ENCODE data around the gene SUN2. TPM values are rescaled to one million over a fixed set of nuclear protein-coding genes. Genes with fewer than 3 reads are reported as not detected.

Gene SUN2
- total and polyA plus RNA-seq, 2 of the 8 experiments (the other 6 are each of a cell fraction or from before 2014, with no cell fraction given) = 5.1 to 10.5 TPM

DNA sequence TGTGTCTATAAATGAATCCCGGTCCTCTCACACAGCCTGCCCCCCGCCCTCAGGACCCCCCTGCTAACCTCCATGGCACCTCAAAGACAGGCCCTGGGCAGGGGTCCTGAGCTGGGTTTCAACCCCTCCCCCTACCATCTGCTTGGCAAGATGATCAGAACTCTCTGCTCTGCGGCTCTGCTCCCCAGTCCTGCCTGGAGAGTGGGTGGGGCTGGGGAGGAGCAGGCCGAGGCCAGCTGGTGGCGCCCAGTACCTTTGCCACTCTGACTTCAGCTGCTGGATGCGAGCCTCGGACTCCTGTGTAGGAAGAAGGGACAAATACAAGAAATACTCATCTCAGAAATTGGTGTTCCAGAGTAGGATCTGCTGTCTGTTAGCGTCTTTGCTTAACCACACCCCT is 15.0 kb downstream of the SUN2 start:
- H2BK20ac ChIP-seq (ENCODE audit: low read length) = no peak overlapping the region
- ChIA-PET CTCF (ENCODE audit: partially characterized antibody) (interaction anchor here (4.3 to 11.1 kb wide), 3 partner anchors 8 to 27 kb away, joined by 28 to 95 read pairs (median 29); no protein-coding TSS in a partner anchor), POLR2A (ENCODE audit: partially characterized antibody) (interaction anchor here (1.6 to 13.2 kb wide), 5 partner anchors 8 to 20 kb away, joined by 5 to 112 read pairs (median 12); partner anchors contain the start of gene SUN2)
- H4K91ac ChIP-seq (replicated peaks; ENCODE audit: insufficient read length, low read length) = no peak overlapping the region
- H3K9me3 ChIP-seq (ENCODE audit: insufficient read depth in 2 of 2, low read depth in 1 of 2, low read length in 1 of 2) = no peaks in the 10 kb centered on the region
- no peak overlapping the region for H3K9ac ChIP-seq (replicated peaks in 1 of 4; ENCODE audit: extremely low read depth in 1 of 4, low read depth in 3 of 4, low read length in 3 of 4)
- H3K4me2 ChIP-seq (ENCODE audit: insufficient read depth in 1 of 2, low read depth in 2 of 2, low read length in 2 of 2) = no peak overlapping the region
- H3K4me1 ChIP-seq (replicated peaks in 1 of 4; ENCODE audit: control insufficient read depth in 3 of 4, insufficient read depth in 4 of 4, low read length in 3 of 4) = no peaks in the 10 kb centered on the region
- H3K27me3 ChIP-seq (replicated peaks in 1 of 4; ENCODE audit: control insufficient read depth in 3 of 4, extremely low read depth in 1 of 4, insufficient read depth in 3 of 4, low read length in 3 of 4) = no peaks in the 10 kb centered on the region
- H3K18ac ChIP-seq (ENCODE audit: extremely low read depth, low read length) = no peak overlapping the region
- H2AK5ac ChIP-seq (ENCODE audit: low read depth, low read length) = no peak overlapping the region
- H2BK120ac ChIP-seq (replicated peaks; ENCODE audit: low read depth, low read length) = no peak overlapping the region
- H2BK15ac ChIP-seq (ENCODE audit: low read length) = no peak overlapping the region
- no peak overlapping the region for H2BK12ac ChIP-seq (ENCODE audit: low read depth, low read length)
- H2BK5ac ChIP-seq (ENCODE audit: low read depth, low read length) = no peak overlapping the region
- H3K23ac ChIP-seq (ENCODE audit: insufficient read length) = no peak overlapping the region
- TF ChIP-seq PHF8 (conservative IDR thresholded peaks at IDR 0.05; ENCODE audit: low read depth, low read length) (no peak), RNF2 (IDR thresholded peaks at IDR 0.05; ENCODE audit: borderline replicate concordance, low read depth, low read length, missing control alignments, poor library complexity, severe bottlenecking) (no peak), NRF1 (IDR thresholded peaks at IDR 0.05; ENCODE audit: low read depth, low read length) (no peak), GABPA (IDR thresholded peaks at IDR 0.05; ENCODE audit: borderline replicate concordance, insufficient read depth, low read length) (no peak), YY1 (IDR thresholded peaks at IDR 0.05; ENCODE audit: low read depth, low read length) (no peak), RAD21 (IDR thresholded peaks at IDR 0.05 in 1 of 2, conservative IDR thresholded peaks at IDR 0.05 in 1 of 2; ENCODE audit: low read depth in 2 of 2, low read length in 2 of 2) (peak; percentile 30 to 45), BACH1 (IDR thresholded peaks at IDR 0.05; ENCODE audit: low read length) (no peak), CTCF (IDR thresholded peaks at IDR 0.05; ENCODE audit: control extremely low read depth in 1 of 3, insufficient read depth in 1 of 3, low read depth in 1 of 3, low read length in 3 of 3) (peak; percentile 5 to 33 (median 21); a peak in 3 of 4 replicates)
- H3K79me1 ChIP-seq (ENCODE audit: low read depth, low read length) = no peaks in the 10 kb centered on the region
- no peak overlapping the region for H3K56ac ChIP-seq (replicated peaks; ENCODE audit: insufficient read length, low read depth, low read length)
- 80% methylated on average over 8 of the region's 8 CpGs; no CpG with 5 or more reads in 1 of the 2 experiments for WGBS, 2 experiments (ENCODE audit: extremely low coverage in 1 of 2, insufficient coverage in 1 of 2, insufficient read length in 1 of 2, insufficient replicate concordance in 2 of 2, low coverage in 1 of 2, low lambda C conversion rate in 2 of 2, missing lambda C conversion rate in 1 of 2)
- no peak overlapping the region for H3K14ac ChIP-seq (ENCODE audit: insufficient read length)
- no peaks in the 10 kb centered on the region for H3K23me2 ChIP-seq (ENCODE audit: low read depth, low read length)
- H4K8ac ChIP-seq (ENCODE audit: extremely low read depth, insufficient read depth, low read length) = no peak overlapping the region
- peaks cover 0 to 7% of the 10 kb centered on the region in 2 experiments for H4K20me1 ChIP-seq (replicated peaks in 1 of 2; ENCODE audit: control insufficient read depth in 1 of 2, insufficient read depth in 2 of 2, low read length in 2 of 2)
- DNase-seq (ENCODE audit: low read depth in 1 of 2, low spot score in 2 of 2) = no peak
- no peak overlapping the region for H3K4me3 ChIP-seq (ENCODE audit: extremely low read depth in 1 of 4, insufficient read depth in 2 of 4, low read depth in 3 of 4, low read length in 4 of 4)
- no peak overlapping the region for H2AFZ ChIP-seq (ENCODE audit: low read length)
- H4K5ac ChIP-seq (ENCODE audit: insufficient read length, low read depth, low read length) = no peak overlapping the region
- H3K4ac ChIP-seq (replicated peaks; ENCODE audit: insufficient read length, low read depth, low read length) = no peak overlapping the region
- no peak for FAIRE-seq
- H3K79me2 ChIP-seq (ENCODE audit: control insufficient read depth in 1 of 2, insufficient read depth in 2 of 2, low read length in 2 of 2) = no peaks in the 10 kb centered on the region
- peaks cover 0 to 12% (median 8%) of the 10 kb centered on the region in 4 experiments; a peak in 2 of 8 replicates for H3K36me3 ChIP-seq (ENCODE audit: control insufficient read depth in 2 of 4, insufficient read depth in 4 of 4, low read length in 3 of 4)
- no peak overlapping the region for H3K27ac ChIP-seq (ENCODE audit: low read depth, low read length)
